Right lobe of liver (tissue), 6 donors: Measurements from ENCODE around the gene ITPK1. TPM values are rescaled to one million over a fixed set of nuclear protein-coding genes. Genes with fewer than 3 reads are reported as not detected.

ENCODE experiments used
- ATAC-seq, 4 donors: fragments of 200-7000 bp; cut with Tn5 transposase; one replicate each; pipeline ENCODE4 v1.9.1; 2020; ENCODE audit warnings: mild to moderate bottlenecking in 4 of 4, moderate library complexity in 4 of 4
- DNase-seq, 3 donors: peaks; one replicate each; pipeline ENCODE4 v3.0.0-alpha.2; 2020
- H3K27ac ChIP-seq, 3 donors: fragments of 200-600 bp; one replicate each; pipeline ENCODE4 v1.8.0; 2022
- H3K27me3 ChIP-seq, 2 donors: fragments of 200-600 bp; one replicate each; pipeline ENCODE4 v1.8.0; 2022
- H3K36me3 ChIP-seq, 4 donors: fragments of 200-600 bp; sonication (generic) in 1 of 4; one replicate each; pipeline versions ENCODE4 v1.5.1 to v1.8.0; 2017 to 2022; ENCODE audit warnings: control low read depth in 1 of 4
- H3K4me1 ChIP-seq, 4 donors: fragments of 200-600 bp; sonication (generic) in 1 of 4; one replicate each; pipeline versions ENCODE4 v1.5.1 to v1.8.0; 2017 to 2022; ENCODE audit warnings: control low read depth in 1 of 4
- H3K4me3 ChIP-seq, 3 donors: fragments of 200-600 bp; one replicate each; pipeline ENCODE4 v1.8.0; 2022
- H3K9me3 ChIP-seq, 4 donors: fragments of 200-600 bp; sonication (generic) in 1 of 4; one replicate each; pipeline versions ENCODE4 v1.5.1 to v1.8.0; 2017 to 2022; ENCODE audit warnings: control low read depth in 1 of 4
- POLR2A ChIP-seq: fragments of 450-650 bp; IDR thresholded peaks from one replicate; pipeline ENCODE4 v1.6.1; 2017; ENCODE audit warnings: antibody characterized with exemption, mild to moderate bottlenecking
- WGBS: methylation state at CpG from one replicate; pipeline ENCODE4 v1.1.6; 2018; ENCODE audit warnings: low coverage, low lambda C conversion rate; ENCODE audit not compliant: insufficient coverage; ENCODE audit errors: missing lambda C conversion rate; 5-methylcytosine and 5-hydroxymethylcytosine counted together
- intact Hi-C, 2 donors: fragments of 100-400 bp; cut with DNase I; formaldehyde crosslinking; loops; one replicate each; pipeline versions ENCODE4 v1.11.2 to v1.14.1; 2022
- total RNA-seq, 6 experiments: library from RNA; depleted of rRNA in 2 of 6; stranded (reverse); fragments of >200 nt in 2 of 6; fragmentation: NEBNext Ultra II Directional in 3 of 6; extraction: Animal tissue kit (Norgen Biotek cat#: 25700) in 3 of 6; gene quantifications; one replicate each; pipeline versions ENCODE4 v1.1.0 to v1.2.4, GENCODE V29; 2016 to 2023
- TF ChIP-seq, protein P1 (sequence below), 4 donors: fragments of 200-600 bp in 3 of 4; fragments of 450-650 bp in 1 of 4; IDR thresholded peaks; one replicate each; pipeline versions ENCODE4 v1.5.1 to v1.8.0; 2016 to 2022; ENCODE audit warnings: antibody characterized with exemption in 4 of 4, mild to moderate bottlenecking in 2 of 4
- donor health status: DM: no; HTN: yes; CAD: no.
- donor health status: DM: no; HTN: no; CAD: no.
- donor health status: DM: no; HTN: no; CAD: no.
- donor health status: DM: no; HTN: yes; CAD: no.
- donor health status: DM: no; HTN: yes; CAD: no.

Gene ITPK1
- total RNA-seq, 6 experiments from 2014 or later = 28.4 to 61.0 (median 40.0) TPM

DNA sequence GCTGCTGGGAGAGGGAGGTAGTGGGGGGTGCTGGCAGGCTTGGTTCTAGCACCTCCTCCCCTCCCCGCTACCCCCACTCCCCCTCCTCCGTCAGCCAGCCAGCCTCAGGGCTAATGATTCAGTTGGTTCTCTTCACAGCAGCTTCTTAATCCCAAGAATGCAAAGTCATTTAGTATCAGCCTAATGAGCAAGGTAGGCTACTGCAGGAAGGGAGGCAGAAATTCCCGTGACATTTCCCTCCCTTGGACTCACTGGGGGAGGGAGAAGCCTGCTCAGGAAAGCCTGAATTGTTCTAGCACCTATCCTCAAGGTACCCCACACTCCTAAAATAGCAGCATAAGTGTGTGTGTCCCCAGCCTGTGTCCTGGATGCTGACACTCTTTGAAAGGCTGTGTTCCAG, 29.8 kb downstream of the ITPK1 start:
- ATAC-seq (no peak), DNase-seq (no peak)
- Histone ChIP-seq H3K27ac (no peak overlapping the region), H3K4me1 (peaks cover 0 to 21% (median 7%) of the 10 kb centered on the region in 4 donors), H3K4me3 (no peak overlapping the region), H3K9me3 (no peaks in the 10 kb centered on the region), H3K27me3 (no peaks in the 10 kb centered on the region), H3K36me3 (no peaks in the 10 kb centered on the region)
- TF ChIP-seq, protein P1, sequence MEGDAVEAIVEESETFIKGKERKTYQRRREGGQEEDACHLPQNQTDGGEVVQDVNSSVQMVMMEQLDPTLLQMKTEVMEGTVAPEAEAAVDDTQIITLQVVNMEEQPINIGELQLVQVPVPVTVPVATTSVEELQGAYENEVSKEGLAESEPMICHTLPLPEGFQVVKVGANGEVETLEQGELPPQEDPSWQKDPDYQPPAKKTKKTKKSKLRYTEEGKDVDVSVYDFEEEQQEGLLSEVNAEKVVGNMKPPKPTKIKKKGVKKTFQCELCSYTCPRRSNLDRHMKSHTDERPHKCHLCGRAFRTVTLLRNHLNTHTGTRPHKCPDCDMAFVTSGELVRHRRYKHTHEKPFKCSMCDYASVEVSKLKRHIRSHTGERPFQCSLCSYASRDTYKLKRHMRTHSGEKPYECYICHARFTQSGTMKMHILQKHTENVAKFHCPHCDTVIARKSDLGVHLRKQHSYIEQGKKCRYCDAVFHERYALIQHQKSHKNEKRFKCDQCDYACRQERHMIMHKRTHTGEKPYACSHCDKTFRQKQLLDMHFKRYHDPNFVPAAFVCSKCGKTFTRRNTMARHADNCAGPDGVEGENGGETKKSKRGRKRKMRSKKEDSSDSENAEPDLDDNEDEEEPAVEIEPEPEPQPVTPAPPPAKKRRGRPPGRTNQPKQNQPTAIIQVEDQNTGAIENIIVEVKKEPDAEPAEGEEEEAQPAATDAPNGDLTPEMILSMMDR (IDR thresholded peaks at IDR 0.05) = no peak
- TF ChIP-seq POLR2A = no peak
- intact Hi-C loops = no loop called here
- 80% methylated on average over 2 of the region's 3 CpGs for WGBS

DNA sequence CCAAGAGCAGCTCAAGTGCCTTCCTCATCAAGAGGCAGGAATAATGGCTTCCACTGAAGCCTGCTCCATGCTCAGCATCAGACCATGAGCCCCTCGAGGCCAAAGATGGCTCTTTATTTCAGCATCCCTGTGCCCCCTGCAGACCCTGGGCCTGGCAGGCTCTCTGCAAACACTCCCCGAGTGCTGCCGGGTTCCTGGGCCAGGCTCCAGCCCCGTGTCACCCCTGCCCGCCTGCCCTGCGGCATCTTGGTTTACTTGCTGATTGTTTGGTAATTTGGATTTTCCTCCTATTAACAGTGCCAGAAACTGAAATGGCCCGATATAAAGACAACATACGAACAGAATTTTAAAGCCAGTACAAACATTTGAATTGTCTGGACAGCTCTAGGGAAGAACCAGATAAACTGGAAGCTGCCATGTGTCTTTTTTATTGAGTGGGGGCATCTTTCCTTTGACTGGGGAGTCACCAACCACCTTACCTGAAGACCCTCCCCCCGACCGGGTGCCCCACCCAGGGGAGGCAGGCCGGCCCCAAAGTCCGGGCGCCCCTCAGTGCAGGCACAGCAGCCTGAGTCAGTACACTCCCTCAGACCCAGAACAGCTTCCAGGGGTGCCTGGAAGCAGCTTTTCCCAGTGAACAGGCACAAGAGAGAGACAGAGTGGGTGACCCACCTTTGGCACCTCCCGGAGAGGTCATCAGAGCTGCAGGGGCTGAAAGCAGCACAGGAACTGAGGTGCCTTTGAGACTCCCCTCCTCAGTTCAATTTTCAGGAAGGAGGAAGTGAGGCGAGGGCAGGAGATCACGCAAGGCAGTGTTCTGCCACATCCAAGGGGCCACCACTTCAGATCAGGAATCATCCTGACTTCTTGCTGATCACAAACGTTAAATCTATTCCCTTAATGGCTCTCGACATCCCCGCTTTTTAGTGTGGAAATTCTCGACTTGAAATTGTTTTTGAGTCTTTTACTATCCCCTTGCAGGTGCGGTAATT, 30.6 kb downstream of the ITPK1 start:
- Histone ChIP-seq H3K9me3 (no peaks in the 10 kb centered on the region), H3K27ac (no peak overlapping the region), H3K36me3 (no peaks in the 10 kb centered on the region), H3K4me1 (peaks cover 0 to 21% (median 7%) of the 10 kb centered on the region in 4 donors), H3K27me3 (no peaks in the 10 kb centered on the region), H3K4me3 (no peak overlapping the region)
- no peak for DNase-seq
- 72% methylated on average over 8 of the region's 21 CpGs for whole genome bisulfite sequencing
- no peak for ATAC-seq
- TF ChIP-seq POLR2A = no peak
- TF ChIP-seq, protein P1 (IDR thresholded peaks at IDR 0.05) = no peak
- intact Hi-C loops = no loop called here

DNA sequence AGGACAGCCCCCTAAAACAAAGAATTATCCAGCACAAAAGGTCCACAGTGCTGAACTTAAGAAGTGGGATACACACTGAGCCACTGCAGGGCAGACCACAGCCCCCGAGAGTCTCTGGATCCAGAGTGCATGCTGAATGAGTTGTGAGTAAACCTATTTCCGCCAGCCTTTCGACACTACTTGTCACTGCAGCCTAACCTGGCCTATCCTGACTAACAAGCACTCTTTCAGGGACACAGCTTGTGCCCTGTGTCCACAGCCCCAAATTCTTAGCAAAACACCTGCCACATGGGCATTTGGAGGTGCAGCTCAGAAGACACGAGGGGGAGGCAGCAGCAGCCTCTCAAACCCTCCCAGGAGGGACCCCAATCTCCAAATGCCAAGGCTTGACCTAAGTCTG, 31.3 kb downstream of the ITPK1 start:
- no peak overlapping the region for H3K4me3 ChIP-seq
- DNase-seq (no peak), ATAC-seq (no peak)
- WGBS = no CpG with 5 or more reads among the region's 4 CpGs
- no peaks in the 10 kb centered on the region for H3K36me3 ChIP-seq
- H3K9me3 ChIP-seq = no peaks in the 10 kb centered on the region
- intact Hi-C loops = no loop called here
- H3K4me1 ChIP-seq = peaks cover 0 to 21% (median 7%) of the 10 kb centered on the region in 4 donors
- no peak overlapping the region for H3K27ac ChIP-seq
- TF ChIP-seq POLR2A = no peak
- TF ChIP-seq, protein P1 (IDR thresholded peaks at IDR 0.05) = no peak
- H3K27me3 ChIP-seq = no peaks in the 10 kb centered on the region

DNA sequence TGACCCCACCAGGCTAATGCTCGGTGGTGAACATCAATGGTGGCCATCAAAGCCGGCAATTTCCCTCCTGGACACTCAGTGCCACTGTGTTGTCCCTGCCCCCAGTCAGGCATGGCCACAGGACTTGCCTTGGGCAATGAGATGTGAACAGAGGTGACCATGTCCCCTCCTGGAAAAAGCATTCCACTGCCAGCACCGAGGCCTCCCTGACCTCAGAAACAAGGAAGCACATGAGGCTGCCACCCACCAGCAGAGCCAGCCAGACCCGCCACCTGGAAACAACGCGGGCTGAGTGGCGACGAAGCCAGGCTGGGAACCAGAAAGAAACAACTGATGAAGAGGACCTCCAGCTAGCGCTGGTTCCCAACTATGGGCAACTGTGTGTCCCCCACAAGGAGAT, 31.8 kb downstream of the ITPK1 start:
- intact Hi-C loops = no loop called here
- no peak for TF ChIP-seq POLR2A
- TF ChIP-seq, protein P1 (IDR thresholded peaks at IDR 0.05) = no peak
- DNase-seq = no peak
- peak in 2 of 4 donors; percentile 18 to 24 for ATAC-seq
- Histone ChIP-seq H3K9me3 (no peaks in the 10 kb centered on the region), H3K4me3 (no peak overlapping the region), H3K27ac (no peak overlapping the region), H3K4me1 (peaks cover 0 to 21% (median 7%) of the 10 kb centered on the region in 4 donors), H3K36me3 (no peaks in the 10 kb centered on the region), H3K27me3 (no peaks in the 10 kb centered on the region)
- 83% methylated on average over 6 of the region's 9 CpGs for WGBS
